Ovary (tissue), 9 donors: Measurements from ENCODE around the gene ADRA2C. TPM values are rescaled to one million over a fixed set of nuclear protein-coding genes. Genes with fewer than 3 reads are reported as not detected.

Experiments used
- DNase-seq, 5 donors: peaks; one replicate each; pipeline ENCODE4 v3.0.0-alpha.2; 2019 to 2020
- H3K27ac ChIP-seq, 2 donors: fragments of 200-600 bp; one replicate each; pipeline versions ENCODE4 v1.5.1 to v1.8.0; 2019 to 2022
- H3K27me3 ChIP-seq: fragments of 200-600 bp; one replicate; pipeline ENCODE4 v1.8.0; 2022
- H3K36me3 ChIP-seq: fragments of 200-600 bp; sonication (generic); one replicate; pipeline ENCODE4 v1.5.1; 2019
- H3K4me1 ChIP-seq: one replicate; pipeline ENCODE4 v1.8.1; 2013; ENCODE audit warnings: mild to moderate bottlenecking, moderate library complexity; ENCODE audit not compliant: insufficient read depth
- H3K4me3 ChIP-seq: fragments of 200-600 bp; sonication (generic); one replicate; pipeline ENCODE4 v1.5.1; 2017
- H3K9me3 ChIP-seq, 2 donors: fragments of 200-600 bp in 1 of 2; sonication (generic) in 1 of 2; one replicate each; pipeline versions ENCODE4 v1.5.1 to v1.8.1; 2013 to 2019; ENCODE audit warnings: mild to moderate bottlenecking in 1 of 2, moderate library complexity in 1 of 2
- EP300 ChIP-seq: sonication (generic); formaldehyde crosslinking; IDR thresholded peaks from one replicate; pipeline ENCODE4 v1.6.1; 2017; ENCODE audit warnings: antibody characterized with exemption
- POLR2A ChIP-seq: fragments of 450-650 bp; IDR thresholded peaks from one replicate; pipeline ENCODE4 v1.6.1; 2017; ENCODE audit warnings: antibody characterized with exemption, mild to moderate bottlenecking, moderate library complexity
- WGBS, 3 donors: extraction: QIAGEN DNeasy Blood & Tissue Kit in 1 of 3; methylation state at CpG; one replicate each; pipeline versions ENCODE4 v1.1.5 to v1.1.7; 2013 to 2017; 5-methylcytosine and 5-hydroxymethylcytosine counted together
- intact Hi-C, 4 donors: fragments of 100-400 bp; cut with DNase I; formaldehyde crosslinking; loops; one replicate each; pipeline versions ENCODE4 v1.11.0 to v1.15.1; 2022 to 2023
- polyA plus RNA-seq, 2 donors: library from polyadenylated mRNA; stranded (reverse); fragments of 200-250 nt in 1 of 2; fragments of 350-450 nt in 1 of 2; fragmentation: Illumina TruSeq in 1 of 2; extraction: RNeasy Lipid Tissue Mini Kit (QIAGEN cat#74804) in 1 of 2; gene quantifications; one replicate each; pipeline ENCODE4 v1.2.3, GENCODE V29; 2013 to 2014
- total RNA-seq, 7 donors: library from RNA; depleted of rRNA in 2 of 7; stranded (reverse); fragments of >200 nt in 2 of 7; fragmentation: NEBNext Ultra II Directional in 3 of 7; extraction: Animal tissue kit (Norgen Biotek cat#: 25700) in 3 of 7; gene quantifications; one replicate each; pipeline versions ENCODE4 v1.1.0 to v1.2.4, GENCODE V29; 2016 to 2023
- TF ChIP-seq, protein P1 (sequence below), 3 donors: fragments of 450-650 bp in 2 of 3; fragments of 200-600 bp in 1 of 3; IDR thresholded peaks; one replicate each; pipeline versions ENCODE4 v1.5.1 to v1.8.0; 2016 to 2022; ENCODE audit warnings: antibody characterized with exemption in 3 of 3, mild to moderate bottlenecking in 1 of 3
- donor health status: DM: no; HTN: no; CAD: no; lungs with moderate emphysema.
- donor health status: DM: no; HTN: no; CAD: no.
- donor health status: Bipolar disorder and iron deficiency.
- donor health status: DM: yes; HTN: yes; CAD: no.
- donor health status: DM: no; HTN: no; CAD: no.
- donor health status: DM: yes; HTN: yes; CAD: no.

ADRA2C gene
- total and polyA plus RNA-seq, 9 donors: 0.35 to 15.1 (median 4.2) TPM

DNA sequence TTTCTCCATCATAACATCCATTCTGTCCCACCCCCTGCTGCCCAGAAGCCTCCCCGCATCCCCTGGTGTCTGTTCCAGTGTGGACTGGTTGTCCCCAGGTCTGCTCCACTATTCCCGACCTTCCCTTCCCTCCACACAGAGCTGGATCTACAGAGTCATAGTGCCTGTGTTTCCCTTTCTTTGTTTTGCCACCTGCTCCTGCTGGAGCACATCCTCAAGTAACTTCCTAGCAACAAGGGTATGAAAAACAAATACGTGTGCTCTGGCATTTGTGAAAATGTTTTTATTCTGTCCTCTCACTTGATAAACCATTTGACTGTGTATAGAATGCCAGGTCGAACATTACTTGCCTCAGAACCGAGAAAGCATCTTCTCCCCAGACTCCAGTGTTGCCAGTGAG lies 29.9 kb upstream of the ADRA2C start:
- no peaks in the 10 kb centered on the region for H3K27me3 ChIP-seq

DNA sequence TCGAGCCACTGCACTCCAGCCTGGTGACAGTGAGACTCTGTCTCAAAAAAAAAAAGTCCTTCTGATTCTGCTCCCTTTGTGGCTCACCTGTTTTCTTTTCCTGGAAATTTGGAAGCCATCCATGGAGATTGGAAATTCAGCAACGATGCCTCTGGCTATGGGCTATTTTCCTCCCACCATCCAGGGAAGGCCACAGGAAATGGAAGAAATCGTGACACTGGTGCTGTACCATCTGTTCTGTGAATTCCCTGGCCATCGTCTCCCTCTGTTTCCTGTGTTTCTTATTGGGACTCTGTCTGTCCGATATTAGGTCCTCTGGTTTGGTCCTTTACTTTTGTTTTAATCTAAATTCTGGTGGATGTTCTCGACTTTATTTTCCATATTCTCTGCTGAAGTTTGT lies 29.4 kb upstream of the ADRA2C start:
- intact Hi-C loops: no loop called here
- TF ChIP-seq EP300: no peak
- no peak for TF ChIP-seq POLR2A
- TF ChIP-seq, protein P1, sequence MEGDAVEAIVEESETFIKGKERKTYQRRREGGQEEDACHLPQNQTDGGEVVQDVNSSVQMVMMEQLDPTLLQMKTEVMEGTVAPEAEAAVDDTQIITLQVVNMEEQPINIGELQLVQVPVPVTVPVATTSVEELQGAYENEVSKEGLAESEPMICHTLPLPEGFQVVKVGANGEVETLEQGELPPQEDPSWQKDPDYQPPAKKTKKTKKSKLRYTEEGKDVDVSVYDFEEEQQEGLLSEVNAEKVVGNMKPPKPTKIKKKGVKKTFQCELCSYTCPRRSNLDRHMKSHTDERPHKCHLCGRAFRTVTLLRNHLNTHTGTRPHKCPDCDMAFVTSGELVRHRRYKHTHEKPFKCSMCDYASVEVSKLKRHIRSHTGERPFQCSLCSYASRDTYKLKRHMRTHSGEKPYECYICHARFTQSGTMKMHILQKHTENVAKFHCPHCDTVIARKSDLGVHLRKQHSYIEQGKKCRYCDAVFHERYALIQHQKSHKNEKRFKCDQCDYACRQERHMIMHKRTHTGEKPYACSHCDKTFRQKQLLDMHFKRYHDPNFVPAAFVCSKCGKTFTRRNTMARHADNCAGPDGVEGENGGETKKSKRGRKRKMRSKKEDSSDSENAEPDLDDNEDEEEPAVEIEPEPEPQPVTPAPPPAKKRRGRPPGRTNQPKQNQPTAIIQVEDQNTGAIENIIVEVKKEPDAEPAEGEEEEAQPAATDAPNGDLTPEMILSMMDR (IDR thresholded peaks at IDR 0.05): no peak
- no peaks in the 10 kb centered on the region for H3K36me3 ChIP-seq
- no peaks in the 10 kb centered on the region for H3K27me3 ChIP-seq
- 46 to 56% (median 52%) methylated on average over 6 of the region's 6 CpGs for WGBS, 3 donors
- no peak overlapping the region for H3K4me3 ChIP-seq
- H3K27ac ChIP-seq: no peak overlapping the region
- no peaks in the 10 kb centered on the region for H3K4me1 ChIP-seq
- no peak for DNase-seq
- no peaks in the 10 kb centered on the region for H3K9me3 ChIP-seq

More for the DNA sequence above, 29.9 kb upstream of the ADRA2C start:
- no peaks in the 10 kb centered on the region for H3K4me1 ChIP-seq
- H3K9me3 ChIP-seq: no peaks in the 10 kb centered on the region
- TF ChIP-seq POLR2A (no peak), EP300 (no peak)
- TF ChIP-seq, protein P1 (IDR thresholded peaks at IDR 0.05): no peak
- no peak for DNase-seq
- no peak overlapping the region for H3K4me3 ChIP-seq
- H3K36me3 ChIP-seq: no peaks in the 10 kb centered on the region
- H3K27ac ChIP-seq: no peak overlapping the region
- intact Hi-C loops: no loop called here
- 75 to 88% (median 78%) methylated on average over 5 of the region's 5 CpGs for WGBS, 3 donors

DNA sequence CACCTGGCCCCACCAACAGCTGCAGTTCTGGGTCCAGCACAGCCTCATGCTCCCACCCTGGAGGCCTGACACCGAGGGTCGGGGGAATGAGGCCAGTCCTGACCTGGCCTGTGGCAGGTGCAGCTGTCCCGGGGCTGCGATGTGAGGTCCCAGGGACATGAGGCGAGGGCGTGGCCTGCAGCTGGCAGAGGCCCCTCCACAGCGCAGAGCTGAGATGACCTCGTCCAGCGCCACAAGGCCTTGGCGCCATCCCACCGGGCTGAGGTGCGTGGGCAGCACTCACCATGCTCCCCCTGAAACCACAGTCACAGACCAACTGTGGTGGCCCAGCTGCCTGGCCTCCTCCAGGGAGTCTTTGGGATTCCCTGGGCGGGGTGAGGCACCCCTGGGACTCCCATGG lies 26.6 kb upstream of the ADRA2C start:
- 81 to 90% (median 82%) methylated on average over 13 of the region's 13 CpGs for whole genome bisulfite sequencing, 3 donors
- intact Hi-C loops: no loop called here

DNA sequence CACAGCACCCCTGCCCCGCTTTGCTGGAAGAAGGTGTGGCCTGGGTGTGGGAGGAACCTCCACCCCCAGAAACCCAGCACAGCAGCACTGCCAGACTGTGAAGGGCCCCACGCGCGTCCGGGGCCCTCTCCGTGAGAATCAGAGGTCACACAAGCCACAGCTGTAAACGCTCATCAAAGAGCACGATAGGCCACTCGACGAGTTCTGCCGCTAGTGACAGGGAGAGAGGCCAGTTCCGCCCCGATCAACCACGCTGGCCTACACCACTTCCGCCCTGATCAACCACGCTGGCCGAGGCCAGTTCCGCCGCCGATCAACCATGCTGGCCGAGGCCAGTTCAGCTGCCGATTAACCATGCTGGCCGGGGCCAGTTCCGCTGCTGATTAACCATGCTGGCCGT lies 25.9 kb upstream of the ADRA2C start:
- H3K4me1 ChIP-seq: no peaks in the 10 kb centered on the region
- peaks cover 0 to 7% of the 10 kb centered on the region in 2 donors for H3K9me3 ChIP-seq
- no peak overlapping the region for H3K4me3 ChIP-seq
- WGBS, 3 donors: 71 to 76% (median 73%) methylated on average over 25 of the region's 25 CpGs
- no peak for DNase-seq
- TF ChIP-seq POLR2A: no peak
- TF ChIP-seq, protein P1 (IDR thresholded peaks at IDR 0.05): no peak
- no peak for TF ChIP-seq EP300
- H3K27me3 ChIP-seq: no peaks in the 10 kb centered on the region
- H3K27ac ChIP-seq: no peak overlapping the region
- intact Hi-C loops: no loop called here
- H3K36me3 ChIP-seq: no peaks in the 10 kb centered on the region

More for the DNA sequence above, 26.6 kb upstream of the ADRA2C start:
- no peaks in the 10 kb centered on the region for H3K36me3 ChIP-seq
- H3K9me3 ChIP-seq: peaks cover 0 to 7% of the 10 kb centered on the region in 2 donors
- H3K4me3 ChIP-seq: no peak overlapping the region
- no peak for DNase-seq
- no peaks in the 10 kb centered on the region for H3K27me3 ChIP-seq
- TF ChIP-seq, protein P1 (IDR thresholded peaks at IDR 0.05): no peak
- TF ChIP-seq POLR2A: no peak
- no peak for TF ChIP-seq EP300
- H3K4me1 ChIP-seq: no peaks in the 10 kb centered on the region
- no peak overlapping the region for H3K27ac ChIP-seq
